ENCODE results near the gene RNF138. TPM values are rescaled to one million over a fixed set of nuclear protein-coding genes. Genes with fewer than 3 reads are reported as not detected.

RNF138 gene
- polyA plus RNA-seq, 1 experiment = 12.5 TPM

DNA sequence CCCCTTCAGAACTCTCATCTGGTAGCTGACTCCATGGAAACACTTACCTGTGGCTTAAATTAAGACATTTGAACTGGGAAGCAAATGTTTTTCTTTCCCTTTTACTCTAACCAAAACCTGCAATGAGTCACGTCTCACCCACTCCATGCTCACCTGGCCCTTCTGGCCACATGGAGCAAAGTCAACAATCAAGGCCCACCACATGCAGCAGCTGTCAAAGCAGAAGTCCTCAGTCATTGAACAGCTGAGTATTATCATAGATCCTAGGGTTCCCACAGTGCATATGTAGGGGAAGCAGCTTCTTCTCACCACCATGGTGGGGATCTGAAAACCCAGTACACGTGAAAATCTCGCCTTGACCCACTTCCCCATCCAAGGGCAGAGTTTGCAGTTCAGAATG is 85.9 kb downstream of the RNF138 start:
- no peak for DNase-seq (ENCODE audit: low read depth, low spot score)
- POLR2A ChIA-PET = no interaction called here
- Histone ChIP-seq H3K9me3 (ENCODE audit: control insufficient read depth, insufficient read depth, low read length) (no peaks in the 10 kb centered on the region), H3K27me3 (ENCODE audit: control insufficient read depth, insufficient read depth, low read length) (no peaks in the 10 kb centered on the region), H3K4me3 (ENCODE audit: low read depth, low read length) (no peak overlapping the region), H3K27ac (ENCODE audit: low read depth, low read length) (no peak overlapping the region)
- no peak for TF ChIP-seq CTCF (IDR thresholded peaks at IDR 0.05; ENCODE audit: low read depth, low read length)
- CTCF ChIA-PET = interaction anchor here (0.5 kb wide), 2 partner anchors 11 to 18 kb away, joined by 3 to 4 read pairs; no protein-coding TSS in a partner anchor

Small RNAs within 50 kb of the gene (small RNA-seq; reads per million reads assigned to genes)
- not detected for gene RNA5SP453 (ENCODE audit: insufficient read length, low read depth)

Other genes starting within 250 kb of the RNF138 start
- gene TRAPPC8, start 148.7 kb upstream of the RNF138 start, polyA plus RNA-seq (2011; rRNA removed) = 52.3 and 57.6 TPM in 2 replicates
- gene RNF125, start 73.0 kb upstream of the RNF138 start, polyA plus RNA-seq (2011; rRNA removed) = 0.37 and 0.41 TPM in 2 replicates
- gene MEP1B, start 98.2 kb downstream of the RNF138 start, polyA plus RNA-seq (2011; rRNA removed) = not detected in 2 replicates

All from AG04450 (cell line).